Kidney (tissue), 14 donors: ENCODE data around the gene AHDC1. TPM values are rescaled to one million over a fixed set of nuclear protein-coding genes. Genes with fewer than 3 reads are reported as not detected.

Experiments
- DNase-seq, 5 donors: peaks; one replicate each; pipeline ENCODE4 v3.0.0-alpha.2; 2013 to 2020
- FAIRE-seq: peaks from 2 replicates; lab custom pipeline; 2012; peaks lifted over from hg19 to GRCh38; lab: Jason Lieb, UNC
- H3K27ac ChIP-seq, 2 donors: one replicate each; pipeline ENCODE4 v1.7.0; 2013; ENCODE audit warnings: low read depth in 2 of 2, low read length in 2 of 2, inconsistent platforms in 1 of 2
- H3K27me3 ChIP-seq: one replicate; pipeline ENCODE4 v1.7.1; 2013; ENCODE audit warnings: low read length, inconsistent platforms; ENCODE audit not compliant: control insufficient read depth, insufficient read depth
- H3K36me3 ChIP-seq, 3 donors: one replicate each; pipeline versions ENCODE4 v1.7.0 to v1.7.1; 2013; ENCODE audit warnings: low read length in 3 of 3, control low read depth in 1 of 3, inconsistent platforms in 1 of 3; ENCODE audit not compliant: insufficient read depth in 3 of 3, control insufficient read depth in 2 of 3
- H3K4me1 ChIP-seq, 3 donors: one replicate each; pipeline versions ENCODE4 v1.7.0 to v1.7.1; 2013; ENCODE audit warnings: low read length in 3 of 3, inconsistent platforms in 1 of 3, low read depth in 1 of 3; ENCODE audit not compliant: control insufficient read depth in 2 of 3, insufficient read depth in 2 of 3
- H3K4me3 ChIP-seq, 3 donors: one replicate each; pipeline versions ENCODE4 v1.7.0 to v1.8.1; 2013; ENCODE audit warnings: low read length in 3 of 3, control low read depth in 1 of 3, inconsistent platforms in 1 of 3
- H3K9ac ChIP-seq, 3 donors: one replicate each; pipeline versions ENCODE4 v1.7.0 to v1.7.1; 2013; ENCODE audit warnings: low read length in 3 of 3, control low read depth in 1 of 3, inconsistent platforms in 1 of 3
- H3K9me3 ChIP-seq, 3 donors: one replicate each; pipeline versions ENCODE4 v1.7.0 to v1.7.1; 2013; ENCODE audit warnings: low read length in 3 of 3, control low read depth in 1 of 3, inconsistent platforms in 1 of 3; ENCODE audit not compliant: control insufficient read depth in 2 of 3, insufficient read depth in 1 of 3
- intact Hi-C: fragments of 100-400 bp; cut with DNase I; formaldehyde crosslinking; loops from one replicate; pipeline ENCODE4 v1.11.1; 2022
- polyA plus RNA-seq: library from polyadenylated mRNA; stranded (reverse); fragments of 350-450 nt; fragmentation: Illumina TruSeq; extraction: RNeasy Lipid Tissue Mini Kit (QIAGEN cat#74804); gene quantifications from one replicate; pipeline ENCODE4 v1.2.3, GENCODE V29; 2014; ENCODE audit warnings: low read depth, low replicate concordance; ENCODE audit not compliant: insufficient read depth
- total RNA-seq: library from RNA; stranded (reverse); fragmentation: NEBNext Ultra II Directional; extraction: Animal tissue kit (Norgen Biotek cat#: 25700); gene quantifications from one replicate; pipeline ENCODE4 v1.2.1, GENCODE V29; 2021
- TF ChIP-seq, protein P1 (sequence below): IDR thresholded peaks from 3 replicates; pipeline ENCODE4 v1.5.1; 2012; ENCODE audit warnings: mild to moderate bottlenecking, moderate library complexity, borderline replicate concordance; ENCODE audit not compliant: insufficient read depth; ENCODE audit errors: extremely low read depth
- donor health status: control.
- donor health status: control.
- donor health status: control.
- donor health status: control.
- donor health status: control.
- donor health status: DM: yes; HTN: yes; CAD: no.
- donor health status: Normal renal cell carcinoma (clear cell type).

The AHDC1 gene
- total and polyA plus RNA-seq, 2 donors from 2014 or later, result 8.5 to 48.2 TPM

DNA sequence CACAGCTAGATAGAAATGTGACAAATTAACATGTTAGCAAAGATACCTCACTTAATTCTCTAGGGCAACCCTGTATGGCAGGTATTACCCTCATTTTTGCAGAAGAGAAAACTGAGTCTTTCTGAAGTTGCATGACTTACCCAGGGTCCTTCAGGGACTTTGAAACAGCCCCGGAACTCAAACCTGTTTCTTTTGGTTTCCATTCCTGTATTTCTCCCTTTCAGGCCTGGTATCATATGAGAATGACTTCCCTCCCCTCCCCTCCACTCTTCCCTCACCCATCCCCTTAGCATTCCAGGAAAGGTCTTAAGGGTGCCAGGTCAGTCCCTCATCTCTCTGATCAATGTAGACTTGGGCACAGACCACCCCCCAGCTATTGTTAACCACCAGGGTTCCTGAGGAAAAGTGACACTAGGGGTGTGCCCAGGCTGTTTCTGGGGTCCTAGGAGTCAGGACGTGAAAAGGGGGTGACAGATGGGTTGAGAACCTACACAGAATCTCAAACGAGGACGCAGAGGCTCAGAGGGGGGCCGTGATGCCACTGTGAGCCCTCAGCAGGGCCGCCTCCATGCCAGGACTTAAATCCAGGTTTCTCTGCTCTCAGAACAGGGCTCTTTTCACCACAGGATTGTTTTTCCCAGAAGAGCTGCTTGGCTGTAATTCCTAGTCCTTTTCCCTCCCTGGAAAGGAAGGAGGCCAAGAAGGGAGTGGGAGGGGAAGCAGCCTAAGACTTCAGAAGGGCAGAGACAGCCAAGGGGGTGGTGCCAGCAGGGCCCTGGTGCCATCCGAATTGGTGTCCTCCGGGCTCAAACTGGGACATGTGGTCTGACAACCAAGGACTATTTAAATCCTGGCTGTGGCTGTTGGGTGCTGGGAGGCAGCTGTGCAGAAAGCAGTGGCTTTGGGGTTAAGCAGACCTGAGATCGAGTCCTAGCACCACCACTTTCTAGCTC, 111.9 kb downstream of the AHDC1 start:
- intact Hi-C loops, result no loop called here
- DNase-seq (peak in 1 of 5 donors; percentile 50), FAIRE-seq (no peak)
- peaks cover 0 to 9% (median 7%) of the 10 kb centered on the region in 3 donors for H3K4me1 ChIP-seq
- peak overlapping the region; percentile 53 to 89 for H3K27ac ChIP-seq
- no peaks in the 10 kb centered on the region for H3K9me3 ChIP-seq
- no peak overlapping the region for H3K9ac ChIP-seq
- no peaks in the 10 kb centered on the region for H3K36me3 ChIP-seq
- H3K4me3 ChIP-seq, result no peak overlapping the region
- no peaks in the 10 kb centered on the region for H3K27me3 ChIP-seq
- TF ChIP-seq, protein P1, sequence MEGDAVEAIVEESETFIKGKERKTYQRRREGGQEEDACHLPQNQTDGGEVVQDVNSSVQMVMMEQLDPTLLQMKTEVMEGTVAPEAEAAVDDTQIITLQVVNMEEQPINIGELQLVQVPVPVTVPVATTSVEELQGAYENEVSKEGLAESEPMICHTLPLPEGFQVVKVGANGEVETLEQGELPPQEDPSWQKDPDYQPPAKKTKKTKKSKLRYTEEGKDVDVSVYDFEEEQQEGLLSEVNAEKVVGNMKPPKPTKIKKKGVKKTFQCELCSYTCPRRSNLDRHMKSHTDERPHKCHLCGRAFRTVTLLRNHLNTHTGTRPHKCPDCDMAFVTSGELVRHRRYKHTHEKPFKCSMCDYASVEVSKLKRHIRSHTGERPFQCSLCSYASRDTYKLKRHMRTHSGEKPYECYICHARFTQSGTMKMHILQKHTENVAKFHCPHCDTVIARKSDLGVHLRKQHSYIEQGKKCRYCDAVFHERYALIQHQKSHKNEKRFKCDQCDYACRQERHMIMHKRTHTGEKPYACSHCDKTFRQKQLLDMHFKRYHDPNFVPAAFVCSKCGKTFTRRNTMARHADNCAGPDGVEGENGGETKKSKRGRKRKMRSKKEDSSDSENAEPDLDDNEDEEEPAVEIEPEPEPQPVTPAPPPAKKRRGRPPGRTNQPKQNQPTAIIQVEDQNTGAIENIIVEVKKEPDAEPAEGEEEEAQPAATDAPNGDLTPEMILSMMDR, result no peak

DNA sequence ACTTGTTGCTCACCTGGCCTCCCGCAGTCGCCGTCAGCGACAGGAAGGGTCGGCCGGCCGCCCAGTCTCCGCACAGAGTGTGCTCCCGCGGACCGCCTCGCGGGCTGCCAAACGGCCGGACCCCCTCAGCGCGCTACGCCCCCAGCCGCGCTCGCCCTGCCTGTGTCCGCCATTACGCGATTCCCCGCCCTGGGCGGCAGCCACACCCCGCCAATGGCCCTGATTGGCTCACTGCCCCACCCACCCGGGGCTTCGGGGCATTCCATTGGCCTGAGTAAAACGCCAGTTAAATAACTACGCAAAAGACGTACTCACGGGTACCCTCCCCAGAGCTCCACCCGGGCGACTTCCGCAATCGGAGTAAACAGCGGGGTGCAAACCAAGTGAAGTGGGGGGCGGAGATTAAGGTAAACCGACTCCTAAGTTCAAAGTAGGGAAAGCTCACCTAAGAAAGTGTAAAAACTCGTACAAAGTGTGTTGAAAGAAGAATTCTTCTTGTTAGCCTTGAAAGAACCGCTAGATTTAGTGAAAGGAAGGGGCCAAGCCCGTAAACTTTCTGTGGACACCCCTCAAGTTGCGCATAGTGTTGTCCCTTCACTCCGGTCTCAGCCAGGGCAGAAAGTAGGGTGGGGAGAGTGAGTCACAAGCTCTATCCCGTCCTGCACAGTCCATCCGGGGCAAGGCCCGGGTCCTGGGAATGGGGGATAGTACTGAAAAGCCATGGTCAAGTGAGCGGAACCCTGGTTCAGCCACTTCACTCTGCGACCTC, 113.8 kb downstream of the AHDC1 start, which contains the start of gene WASF2:
WASF2 (minus strand) TSS at position 195 of the 769 bp plus-strand sequence. CDS start 61,277 bp downstream, outside the sequence.
- DNase-seq (peak; percentile 98 to 99 (median 99)), FAIRE-seq (peak; percentile 88)
- TF ChIP-seq, protein P1, result no peak
- Histone ChIP-seq H3K4me1 (peaks cover 0 to 8% (median 7%) of the 10 kb centered on the region in 3 donors), H3K27ac (peak within 1 kb of the TSS; percentile 97 to 98), H3K4me3 (peak within 1 kb of the TSS; percentile 99), H3K9ac (peak within 1 kb of the TSS; percentile 96 to 98 (median 97)), H3K27me3 (no peaks in the 10 kb centered on the region), H3K36me3 (no peaks in the 10 kb centered on the region), H3K9me3 (no peaks in the 10 kb centered on the region)
- intact Hi-C loops, result no loop called here

DNA sequence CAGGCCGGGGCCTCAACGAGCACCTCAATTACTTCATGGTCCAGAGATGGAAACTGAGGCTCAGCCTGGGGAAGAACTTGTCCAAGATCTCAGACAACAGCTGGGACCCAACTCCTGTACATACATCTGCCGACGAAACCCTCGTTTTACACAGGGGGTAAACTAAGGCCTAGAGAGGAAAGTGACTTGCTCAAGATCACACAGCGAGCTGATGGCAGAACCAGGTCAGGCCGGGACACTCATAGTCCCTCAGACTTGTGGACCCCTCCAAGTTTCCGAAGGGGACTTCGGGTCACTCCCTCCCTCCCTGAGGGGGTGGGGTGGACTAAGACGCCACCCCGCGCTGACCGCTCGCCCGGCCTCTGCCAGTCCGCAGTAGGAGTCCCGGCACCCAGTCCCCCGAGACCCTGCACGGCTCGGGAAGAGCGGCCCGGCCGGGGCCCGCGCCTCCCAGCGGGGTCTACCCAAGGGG, 114.4 kb downstream of the AHDC1 start:
- H3K4me1 ChIP-seq, result peaks cover 0 to 8% (median 7%) of the 10 kb centered on the region in 3 donors
- FAIRE-seq (no peak), DNase-seq (peak in 3 of 5 donors; percentile 44 to 71 (median 69))
- H3K27ac ChIP-seq, result peak overlapping the region; percentile 97 to 98
- H3K4me3 ChIP-seq, result peak overlapping the region; percentile 99
- no peaks in the 10 kb centered on the region for H3K27me3 ChIP-seq
- intact Hi-C loops, result no loop called here
- H3K9me3 ChIP-seq, result no peaks in the 10 kb centered on the region
- TF ChIP-seq, protein P1, result no peak
- H3K36me3 ChIP-seq, result no peaks in the 10 kb centered on the region
- peak overlapping the region; percentile 96 to 98 (median 97) for H3K9ac ChIP-seq
